Karpas-422 (cell line): ENCODE data around the gene PEX11B. TPM values are rescaled to one million over a fixed set of nuclear protein-coding genes. Genes with fewer than 3 reads are reported as not detected.

Experiments
- DNase-seq: peaks from one replicate; pipeline ENCODE4 v3.0.0-alpha.2; 2015
- H2AFZ ChIP-seq: fragments of 200-600 bp; sonication (generic); 2 replicates; pipeline ENCODE4 v1.6.1; 2014; ENCODE audit warnings: antibody characterized with exemption, low read length, mixed read lengths
- H3K27ac ChIP-seq: fragments of 200-600 bp; sonication (generic); 2 replicates; pipeline ENCODE4 v1.5.1; 2014; ENCODE audit warnings: mild to moderate bottlenecking, low read length, moderate library complexity
- H3K27me3 ChIP-seq: fragments of 200-600 bp; sonication (generic); 2 replicates; pipeline ENCODE4 v1.6.1; 2014; ENCODE audit warnings: low read length, mixed read lengths
- H3K36me3 ChIP-seq: fragments of 200-600 bp; sonication (generic); 2 replicates; pipeline ENCODE4 v1.6.1; 2014; ENCODE audit warnings: low read length, mixed read lengths; ENCODE audit not compliant: insufficient read depth
- H3K4me1 ChIP-seq: fragments of 200-600 bp; sonication (generic); 2 replicates; pipeline ENCODE4 v1.6.1; 2014; ENCODE audit warnings: mild to moderate bottlenecking, low read length, mixed read lengths
- H3K4me2 ChIP-seq: fragments of 200-600 bp; sonication (generic); 2 replicates; pipeline ENCODE4 v1.6.1; 2014; ENCODE audit warnings: low read length, low read depth, mild to moderate bottlenecking; ENCODE audit not compliant: poor library complexity, severe bottlenecking
- H3K4me3 ChIP-seq: fragments of 200-600 bp; sonication (generic); 2 replicates; pipeline ENCODE4 v1.5.1; 2014; ENCODE audit warnings: mild to moderate bottlenecking, antibody characterized with exemption, low read length, mixed read lengths
- H3K79me2 ChIP-seq: fragments of 200-600 bp; sonication (generic); 2 replicates; pipeline ENCODE4 v1.6.1; 2014; ENCODE audit warnings: mild to moderate bottlenecking, low read length, mixed read lengths
- H3K9ac ChIP-seq: fragments of 200-600 bp; sonication (generic); 2 replicates; pipeline ENCODE4 v1.6.0; 2014; ENCODE audit warnings: low read length
- H3K9me2 ChIP-seq: fragments of 200-600 bp; sonication (generic), shearing (Covaris generic); replicated peaks from 2 replicates; pipeline ENCODE4 v1.6.0; 2014; ENCODE audit warnings: mild to moderate bottlenecking, low read length, moderate library complexity; ENCODE audit not compliant: insufficient read depth
- H3K9me3 ChIP-seq: fragments of 300-700, 200-600 bp; sonication (generic); 2 replicates; pipeline ENCODE4 v1.6.1; 2014; ENCODE audit warnings: low read length, mixed read lengths
- H4K20me1 ChIP-seq: fragments of 200-600 bp; sonication (generic); 2 replicates; pipeline ENCODE4 v1.6.1; 2014; ENCODE audit warnings: mild to moderate bottlenecking, antibody characterized with exemption, low read length, low read depth; ENCODE audit not compliant: insufficient read depth
- total RNA-seq: library from RNA; depleted of rRNA; stranded (reverse); fragments of >200 nt; shearing (Covaris generic); gene quantifications from 2 replicates; pipeline ENCODE4 v1.2.3, GENCODE V29; 2014; ENCODE audit warnings: low replicate concordance

Gene PEX11B
- total RNA-seq, 1 experiment from 2014 or later, result 51.7 TPM

DNA sequence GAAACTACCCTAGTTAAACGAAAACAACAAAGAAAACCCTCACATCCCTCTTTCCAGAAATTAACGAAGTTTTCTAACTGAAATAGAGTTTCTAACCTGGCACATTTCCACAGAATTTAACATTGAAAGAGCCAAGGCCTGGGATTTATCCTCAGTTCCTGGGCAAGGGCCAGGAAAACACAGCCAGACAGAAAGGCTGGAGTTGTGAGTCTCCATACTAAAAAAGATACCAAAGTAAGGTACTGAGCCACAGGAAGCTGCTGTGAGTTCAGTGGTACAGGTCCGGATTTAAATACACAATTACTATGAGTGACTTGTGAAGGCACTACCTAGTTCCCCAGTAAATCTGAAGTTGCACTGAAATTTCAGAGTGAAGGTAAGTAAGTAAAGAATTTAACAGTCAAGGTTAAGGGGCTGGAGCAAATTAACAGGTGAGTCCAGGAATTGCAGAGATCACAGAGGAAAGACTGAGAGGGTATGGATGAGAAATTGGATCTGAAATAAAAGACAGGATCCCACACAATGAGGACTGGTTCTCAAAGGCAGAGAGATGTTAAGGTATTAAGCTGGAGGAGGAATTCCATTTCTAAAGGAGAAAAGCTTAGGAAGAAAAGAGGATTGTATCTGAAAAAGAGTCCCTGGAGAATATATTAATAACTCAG lies 38.4 kb upstream of the PEX11B start:
- Histone ChIP-seq H3K4me1 (peaks cover 69% of the 10 kb centered on the region), H4K20me1 (no peaks in the 10 kb centered on the region), H3K27me3 (no peaks in the 10 kb centered on the region), H3K4me3 (peak overlapping the region; percentile 86), H3K9me2 (no peaks in the 10 kb centered on the region), H3K79me2 (peaks cover 67% of the 10 kb centered on the region), H3K9ac (peak overlapping the region; percentile 90), H3K9me3 (no peaks in the 10 kb centered on the region), H2AFZ (no peak overlapping the region), H3K36me3 (peaks cover 34% of the 10 kb centered on the region), H3K4me2 (peak overlapping the region; percentile 94), H3K27ac (peak overlapping the region; percentile 84)
- peak; percentile 77 for DNase-seq

DNA sequence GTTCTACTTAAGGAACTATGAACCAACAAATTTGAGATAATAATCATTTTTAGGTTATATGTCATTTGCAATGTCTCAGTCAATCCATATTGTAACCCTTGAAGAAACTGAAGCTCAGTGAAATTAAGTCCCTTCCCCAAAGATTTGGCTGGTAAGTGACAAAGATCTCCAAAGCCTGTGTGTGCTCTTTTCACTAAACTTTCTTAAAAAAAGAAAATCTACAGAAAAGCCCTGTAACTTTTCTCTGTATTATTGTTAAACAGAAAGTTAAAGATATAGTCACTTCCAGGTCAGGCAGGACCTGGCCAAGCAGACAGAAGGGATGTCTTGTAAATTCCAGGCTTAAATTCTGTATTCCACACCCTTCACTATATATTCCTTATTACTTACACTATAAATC lies 37.8 kb upstream of the PEX11B start:
- Histone ChIP-seq H3K9me2 (no peaks in the 10 kb centered on the region), H3K4me2 (peak overlapping the region; percentile 94), H3K27ac (peak overlapping the region; percentile 84), H3K9me3 (no peaks in the 10 kb centered on the region), H4K20me1 (no peaks in the 10 kb centered on the region), H3K79me2 (peaks cover 67% of the 10 kb centered on the region), H3K36me3 (peaks cover 38% of the 10 kb centered on the region), H3K9ac (peak overlapping the region; percentile 90), H2AFZ (no peak overlapping the region), H3K4me3 (peak overlapping the region; percentile 86), H3K4me1 (peaks cover 65% of the 10 kb centered on the region), H3K27me3 (no peaks in the 10 kb centered on the region)
- no peak for DNase-seq

DNA sequence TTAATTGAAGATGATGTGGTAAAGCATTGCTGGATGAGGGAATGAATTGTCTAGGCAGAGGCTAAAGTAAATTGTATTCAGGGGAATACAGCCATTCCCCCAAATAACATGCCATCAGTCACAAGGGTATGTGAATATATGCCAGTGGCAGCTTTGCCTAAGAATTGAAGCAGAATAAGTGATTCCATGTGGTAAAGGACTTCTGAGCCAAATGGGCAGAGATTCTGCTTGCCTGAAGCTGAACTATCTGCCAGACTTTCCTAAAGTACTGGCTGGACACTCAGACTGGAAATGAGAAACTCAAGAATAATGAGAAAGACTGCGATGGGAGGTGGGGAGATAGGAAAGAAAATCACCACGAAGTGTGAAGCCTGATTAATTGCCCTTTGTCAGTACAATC lies 36.9 kb upstream of the PEX11B start:
- Histone ChIP-seq H3K9ac (peak overlapping the region; percentile 90), H3K9me2 (no peaks in the 10 kb centered on the region), H3K27me3 (no peaks in the 10 kb centered on the region), H3K9me3 (no peaks in the 10 kb centered on the region), H3K4me3 (peak overlapping the region; percentile 86), H4K20me1 (no peaks in the 10 kb centered on the region), H3K79me2 (peaks cover 71% of the 10 kb centered on the region), H3K4me2 (peak overlapping the region; percentile 94), H3K4me1 (peaks cover 56% of the 10 kb centered on the region), H3K36me3 (peaks cover 38% of the 10 kb centered on the region), H3K27ac (peak overlapping the region; percentile 84), H2AFZ (no peak overlapping the region)
- no peak for DNase-seq

DNA sequence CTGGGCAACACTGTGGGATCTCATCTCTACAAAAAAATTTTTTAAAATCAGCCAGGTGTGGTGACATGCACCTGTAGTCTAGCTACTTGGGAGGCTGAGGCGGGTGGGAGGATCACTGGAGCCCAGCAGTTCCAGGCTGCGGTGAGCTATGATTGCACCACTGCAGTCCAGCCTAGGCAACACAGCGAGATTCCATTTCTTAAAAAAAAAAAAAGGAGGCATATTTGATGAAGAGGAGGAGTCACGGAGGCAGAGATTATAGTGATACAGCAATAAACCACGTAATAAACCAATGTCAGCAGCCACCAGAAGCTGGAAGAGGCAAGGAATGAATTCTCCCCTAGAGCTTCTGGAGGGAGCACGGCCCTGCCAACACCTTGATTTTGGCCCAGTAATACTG lies 35.3 kb upstream of the PEX11B start:
- H3K9me3 ChIP-seq, result no peaks in the 10 kb centered on the region
- H3K4me3 ChIP-seq, result no peak overlapping the region
- H3K9ac ChIP-seq, result no peak overlapping the region
- H3K27me3 ChIP-seq, result no peaks in the 10 kb centered on the region
- H3K79me2 ChIP-seq, result peaks cover 87% of the 10 kb centered on the region
- peaks cover 46% of the 10 kb centered on the region for H3K4me1 ChIP-seq
- no peak overlapping the region for H2AFZ ChIP-seq
- no peak overlapping the region for H3K4me2 ChIP-seq
- H3K9me2 ChIP-seq, result no peaks in the 10 kb centered on the region
- H4K20me1 ChIP-seq, result no peaks in the 10 kb centered on the region
- DNase-seq, result no peak
- no peak overlapping the region for H3K27ac ChIP-seq
- H3K36me3 ChIP-seq, result peaks cover 40% of the 10 kb centered on the region

DNA sequence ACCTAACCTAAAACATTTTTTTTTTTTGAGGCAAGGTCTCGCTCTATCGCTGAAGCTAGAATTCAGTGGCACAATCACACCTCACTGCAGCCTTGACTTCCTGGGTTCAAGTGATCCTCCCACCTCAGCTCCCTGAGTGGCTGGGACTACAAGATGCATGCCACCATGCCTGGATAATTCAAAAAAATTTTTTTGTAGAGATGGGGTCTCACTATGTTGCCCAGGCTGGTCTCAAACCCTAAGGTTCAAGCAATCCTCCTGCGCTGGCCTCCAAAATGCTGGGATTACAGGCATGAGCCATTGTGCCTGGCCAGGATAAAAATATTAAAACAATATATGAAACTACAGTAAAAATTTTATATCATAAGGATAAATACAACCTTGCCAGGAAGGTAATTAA lies 34.4 kb upstream of the PEX11B start:
- H3K4me2 ChIP-seq, result no peak overlapping the region
- DNase-seq, result no peak
- no peak overlapping the region for H2AFZ ChIP-seq
- peaks cover 41% of the 10 kb centered on the region for H3K36me3 ChIP-seq
- no peak overlapping the region for H3K9ac ChIP-seq
- H3K4me1 ChIP-seq, result peaks cover 47% of the 10 kb centered on the region
- no peaks in the 10 kb centered on the region for H3K27me3 ChIP-seq
- H3K27ac ChIP-seq, result no peak overlapping the region
- H3K4me3 ChIP-seq, result no peak overlapping the region
- H3K9me2 ChIP-seq, result no peaks in the 10 kb centered on the region
- H3K9me3 ChIP-seq, result no peaks in the 10 kb centered on the region
- H3K79me2 ChIP-seq, result peaks cover 96% of the 10 kb centered on the region
- no peaks in the 10 kb centered on the region for H4K20me1 ChIP-seq

DNA sequence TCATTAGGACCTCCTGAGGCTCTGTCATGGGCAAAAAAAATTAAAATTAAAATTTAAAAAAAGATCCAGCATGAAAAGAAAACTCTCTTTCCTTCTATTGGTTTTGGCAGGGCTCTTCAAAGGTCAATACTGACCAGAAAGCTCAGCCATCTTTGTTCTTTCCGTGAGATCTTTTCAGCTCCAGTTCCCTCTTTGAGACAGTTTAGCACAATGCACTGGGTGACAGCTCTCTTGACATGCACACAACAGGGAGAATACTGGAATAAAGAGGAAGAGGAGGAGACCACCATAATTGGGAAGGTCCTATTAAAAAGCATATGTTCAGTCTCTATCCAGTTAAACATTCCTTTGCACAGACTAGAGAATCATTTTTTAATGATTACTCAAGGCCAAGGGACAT lies 33.0 kb upstream of the PEX11B start:
- H3K4me1 ChIP-seq, result peaks cover 45% of the 10 kb centered on the region
- no peak overlapping the region for H3K4me2 ChIP-seq
- no peaks in the 10 kb centered on the region for H3K9me2 ChIP-seq
- H3K27ac ChIP-seq, result no peak overlapping the region
- no peaks in the 10 kb centered on the region for H3K9me3 ChIP-seq
- peaks cover 51% of the 10 kb centered on the region for H3K36me3 ChIP-seq
- DNase-seq, result no peak
- no peak overlapping the region for H3K9ac ChIP-seq
- peaks cover 100% of the 10 kb centered on the region for H3K79me2 ChIP-seq
- no peak overlapping the region for H3K4me3 ChIP-seq
- H4K20me1 ChIP-seq, result no peaks in the 10 kb centered on the region
- H3K27me3 ChIP-seq, result no peaks in the 10 kb centered on the region
- no peak overlapping the region for H2AFZ ChIP-seq

DNA sequence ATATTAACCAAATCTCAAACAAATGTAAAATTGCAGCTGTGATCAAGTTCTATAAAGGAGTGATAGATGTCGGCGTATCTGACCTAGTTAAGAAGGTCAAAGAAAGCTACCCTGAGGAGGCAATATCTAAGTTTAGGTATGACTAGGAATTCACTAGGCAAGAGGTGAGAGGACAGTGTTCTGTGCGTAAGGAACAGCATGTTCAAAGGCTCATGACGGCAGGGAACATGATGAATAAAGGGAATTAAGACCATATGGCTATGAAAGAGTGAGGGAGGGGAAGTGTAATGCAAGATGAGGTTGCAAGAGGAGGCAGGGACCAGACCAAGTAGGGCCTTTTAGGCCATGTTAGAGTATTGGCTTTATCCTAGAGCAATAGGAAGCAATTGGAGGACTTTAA lies 30.7 kb upstream of the PEX11B start:
- Histone ChIP-seq H3K79me2 (peaks cover 93% of the 10 kb centered on the region), H2AFZ (no peak overlapping the region)

DNA sequence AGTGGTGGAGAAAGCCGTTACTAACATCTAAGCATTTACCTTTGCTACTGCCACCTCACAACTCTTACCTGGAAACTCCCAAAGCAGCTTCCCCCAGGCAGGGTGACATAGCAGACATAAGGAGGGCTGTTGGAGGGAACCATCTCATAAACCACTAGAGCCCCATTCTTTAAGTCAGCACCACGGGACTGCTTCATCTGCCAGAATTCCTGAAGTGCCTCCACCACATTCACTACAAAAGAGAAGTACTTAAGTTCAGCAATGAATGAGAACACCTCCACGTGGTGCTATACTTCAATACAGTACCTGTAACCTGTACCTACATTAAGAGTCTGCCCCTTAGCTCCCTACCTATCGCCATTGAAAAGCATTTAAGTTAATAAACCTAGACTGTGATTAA lies 29.0 kb upstream of the PEX11B start:
- H3K27me3 ChIP-seq, result no peaks in the 10 kb centered on the region
- no peak overlapping the region for H3K4me2 ChIP-seq
- H2AFZ ChIP-seq, result no peak overlapping the region
- no peak overlapping the region for H3K27ac ChIP-seq
- H3K4me1 ChIP-seq, result peaks cover 18% of the 10 kb centered on the region
- no peak overlapping the region for H3K4me3 ChIP-seq
- no peaks in the 10 kb centered on the region for H4K20me1 ChIP-seq
- DNase-seq, result no peak
- H3K36me3 ChIP-seq, result peaks cover 34% of the 10 kb centered on the region
- H3K9me3 ChIP-seq, result no peaks in the 10 kb centered on the region
- H3K9ac ChIP-seq, result no peak overlapping the region
- H3K9me2 ChIP-seq, result no peaks in the 10 kb centered on the region
- H3K79me2 ChIP-seq, result peaks cover 89% of the 10 kb centered on the region

More for the DNA sequence above, 30.7 kb upstream of the PEX11B start:
- Histone ChIP-seq H3K4me3 (no peak overlapping the region), H3K4me2 (no peak overlapping the region), H3K36me3 (peaks cover 34% of the 10 kb centered on the region), H3K27ac (peak overlapping the region; percentile 23; the same call in 1 of the 2 replicates), H3K27me3 (no peaks in the 10 kb centered on the region), H3K9ac (no peak overlapping the region), H4K20me1 (no peaks in the 10 kb centered on the region), H3K4me1 (peaks cover 22% of the 10 kb centered on the region), H3K9me2 (no peaks in the 10 kb centered on the region), H3K9me3 (no peaks in the 10 kb centered on the region)
- no peak for DNase-seq
